Mesenchymal stem cell (in vitro differentiated cells and primary cell): ENCODE measurements around the gene ACSF3.

ENCODE experiments used
- DNase-seq: peaks from one replicate; pipeline ENCODE4 v3.0.0-alpha.2; 2013
- H2AFZ ChIP-seq: one replicate; pipeline ENCODE4 v1.6.1; 2013; ENCODE audit warnings: low read depth, mild to moderate bottlenecking, control low read depth, inconsistent platforms, low read length, moderate library complexity
- H2AK5ac ChIP-seq: 2 replicates; pipeline ENCODE4 v1.6.1; 2013; ENCODE audit warnings: low read length, moderate library complexity, mild to moderate bottlenecking, inconsistent platforms; ENCODE audit not compliant: severe bottlenecking
- H2BK120ac ChIP-seq: one replicate; pipeline ENCODE4 v1.6.1; 2013; ENCODE audit warnings: low read depth, mild to moderate bottlenecking, inconsistent platforms, low read length, moderate library complexity
- H2BK12ac ChIP-seq, 2 experiments: one replicate each; pipeline ENCODE4 v1.6.1; 2013; ENCODE audit warnings: inconsistent platforms in 2 of 2, low read length in 2 of 2, mild to moderate bottlenecking in 2 of 2, moderate library complexity in 2 of 2, control low read depth in 1 of 2
- H2BK15ac ChIP-seq: one replicate; pipeline ENCODE4 v1.6.1; 2013; ENCODE audit warnings: mild to moderate bottlenecking, low read depth, inconsistent platforms; ENCODE audit not compliant: poor library complexity, severe bottlenecking
- H2BK5ac ChIP-seq: 2 replicates; pipeline ENCODE4 v1.6.1; 2013; ENCODE audit warnings: low read depth, mild to moderate bottlenecking, low read length, control low read depth, inconsistent platforms; ENCODE audit not compliant: poor library complexity, severe bottlenecking
- H3K14ac ChIP-seq, 2 experiments: one replicate each; pipeline ENCODE4 v1.6.1; 2013; ENCODE audit warnings: inconsistent platforms in 2 of 2, low read length in 2 of 2, control low read depth in 1 of 2, mild to moderate bottlenecking in 1 of 2, moderate library complexity in 1 of 2
- H3K18ac ChIP-seq, 2 experiments: one replicate each; pipeline ENCODE4 v1.6.1; 2013; ENCODE audit warnings: inconsistent platforms in 2 of 2, low read length in 2 of 2, control low read depth in 1 of 2, low read depth in 1 of 2, mild to moderate bottlenecking in 1 of 2
- H3K23ac ChIP-seq, 2 experiments: one replicate each; pipeline ENCODE4 v1.6.1; 2013; ENCODE audit warnings: inconsistent platforms in 2 of 2, low read length in 2 of 2, mild to moderate bottlenecking in 2 of 2, moderate library complexity in 2 of 2, control low read depth in 1 of 2
- H3K27ac ChIP-seq: 2 replicates; pipeline ENCODE4 v1.5.1; 2013; ENCODE audit warnings: mild to moderate bottlenecking, moderate library complexity, low read length, control low read depth, inconsistent platforms; ENCODE audit not compliant: poor library complexity, severe bottlenecking
- H3K27me3 ChIP-seq, 2 experiments: 2 replicates each; pipeline versions ENCODE4 v1.6.1 to v1.7.0; 2013; ENCODE audit warnings: low read length in 2 of 2, mild to moderate bottlenecking in 2 of 2, moderate library complexity in 2 of 2, control low read depth in 1 of 2, inconsistent platforms in 1 of 2; ENCODE audit not compliant: control insufficient read depth in 1 of 2, insufficient read depth in 1 of 2
- H3K36me3 ChIP-seq, 2 experiments: 2 replicates each; pipeline versions ENCODE4 v1.6.1 to v1.7.0; 2013; ENCODE audit warnings: low read length in 2 of 2, control low read depth in 1 of 2, inconsistent platforms in 1 of 2, low read depth in 1 of 2, mild to moderate bottlenecking in 1 of 2; ENCODE audit not compliant: insufficient read depth in 2 of 2, control insufficient read depth in 1 of 2
- H3K4ac ChIP-seq, 2 experiments: one replicate each; pipeline ENCODE4 v1.6.1; 2013; ENCODE audit warnings: inconsistent platforms in 2 of 2, low read length in 2 of 2, mild to moderate bottlenecking in 2 of 2, moderate library complexity in 2 of 2, control low read depth in 1 of 2, low read depth in 1 of 2
- H3K4me1 ChIP-seq: 2 replicates; pipeline ENCODE4 v1.6.1; 2013; ENCODE audit warnings: low read depth, low read length, control low read depth; ENCODE audit not compliant: control insufficient read depth, insufficient read depth
- H3K4me2 ChIP-seq: 2 replicates; pipeline ENCODE4 v1.6.1; 2013; ENCODE audit warnings: low read length, mild to moderate bottlenecking, inconsistent platforms; ENCODE audit not compliant: poor library complexity, severe bottlenecking
- H3K4me3 ChIP-seq, 2 experiments: 2 replicates each; pipeline versions ENCODE4 v1.5.1 to v1.7.0; 2013; ENCODE audit warnings: low read length in 2 of 2, mild to moderate bottlenecking in 2 of 2, control low read depth in 1 of 2, low read depth in 1 of 2; ENCODE audit not compliant: insufficient read depth in 1 of 2
- H3K79me1 ChIP-seq: replicated peaks from 2 replicates; pipeline ENCODE4 v1.6.1; 2013; ENCODE audit warnings: mild to moderate bottlenecking, control low read depth, low read length, inconsistent platforms; ENCODE audit not compliant: poor library complexity, severe bottlenecking
- H3K9ac ChIP-seq: 2 replicates; pipeline ENCODE4 v1.7.0; 2013; ENCODE audit warnings: mild to moderate bottlenecking, low read length, moderate library complexity
- H3K9me3 ChIP-seq: 2 replicates; pipeline ENCODE4 v1.7.0; 2013; ENCODE audit warnings: mild to moderate bottlenecking, low read length; ENCODE audit not compliant: control insufficient read depth
- H4K8ac ChIP-seq: one replicate; pipeline ENCODE4 v1.6.1; 2013; ENCODE audit warnings: inconsistent platforms, mild to moderate bottlenecking, low read length, moderate library complexity
- H4K91ac ChIP-seq: one replicate; pipeline ENCODE4 v1.6.1; 2013; ENCODE audit warnings: mild to moderate bottlenecking, low read length, inconsistent platforms
- WGBS: methylation state at CpG from one replicate; pipeline ENCODE4 v1.1.7; 2013; ENCODE audit warnings: mixed read lengths; 5-methylcytosine and 5-hydroxymethylcytosine counted together

Gene ACSF3

GRCh38 chr16:89138843-89139520 is 45.3 kb downstream of the ACSF3 start:
- H3K79me1 ChIP-seq = peaks cover 13% of the 10 kb centered on the region
- H2BK5ac ChIP-seq = no peak overlapping the region
- DNase-seq = no peak
- no peak overlapping the region for H3K4me2 ChIP-seq
- no peaks in the 10 kb centered on the region for H3K27me3 ChIP-seq
- no peak overlapping the region for H3K14ac ChIP-seq
- H3K4me3 ChIP-seq = no peak overlapping the region
- no peak overlapping the region for H2BK12ac ChIP-seq
- H3K4me1 ChIP-seq = peaks cover 2% of the 10 kb centered on the region
- no peak overlapping the region for H3K27ac ChIP-seq
- no peak overlapping the region for H4K91ac ChIP-seq
- H4K8ac ChIP-seq = no peak overlapping the region
- no peaks in the 10 kb centered on the region for H3K9me3 ChIP-seq
- H3K18ac ChIP-seq = no peak overlapping the region
- H2BK120ac ChIP-seq = no peak overlapping the region
- H2AK5ac ChIP-seq = no peak overlapping the region
- H3K23ac ChIP-seq = no peak overlapping the region
- no peak overlapping the region for H2AFZ ChIP-seq
- H3K9ac ChIP-seq = no peak overlapping the region
- no peak overlapping the region for H2BK15ac ChIP-seq
- no peak overlapping the region for H3K4ac ChIP-seq
- peaks cover 57 to 88% of the 10 kb centered on the region in 2 experiments for H3K36me3 ChIP-seq
- WGBS = 94% methylated on average over 30 of the region's 30 CpGs

GRCh38 chr16:89139907-89140361 is 46.3 kb downstream of the ACSF3 start:
- Histone ChIP-seq H3K27me3 (no peaks in the 10 kb centered on the region), H2BK120ac (no peak overlapping the region), H3K9ac (no peak overlapping the region), H2BK5ac (no peak overlapping the region), H2AFZ (no peak overlapping the region), H2BK15ac (no peak overlapping the region), H3K4me3 (no peak overlapping the region), H3K18ac (no peak overlapping the region), H3K79me1 (peaks cover 11% of the 10 kb centered on the region), H3K36me3 (peaks cover 52 to 88% of the 10 kb centered on the region in 2 experiments), H3K14ac (no peak overlapping the region), H3K27ac (no peak overlapping the region), H3K4ac (no peak overlapping the region), H3K23ac (no peak overlapping the region), H3K4me1 (peaks cover 2% of the 10 kb centered on the region), H2BK12ac (no peak overlapping the region), H4K8ac (no peak overlapping the region), H4K91ac (no peak overlapping the region), H2AK5ac (no peak overlapping the region), H3K4me2 (no peak overlapping the region), H3K9me3 (no peaks in the 10 kb centered on the region)
- 97% methylated on average over 12 of the region's 12 CpGs for WGBS
- DNase-seq = no peak

GRCh38 chr16:89140401-89140800 is 46.7 kb downstream of the ACSF3 start:
- Histone ChIP-seq H3K4me1 (peaks cover 2% of the 10 kb centered on the region), H4K91ac (no peak overlapping the region), H3K23ac (no peak overlapping the region), H4K8ac (no peak overlapping the region), H3K27me3 (no peaks in the 10 kb centered on the region), H2BK5ac (no peak overlapping the region), H3K4me2 (no peak overlapping the region), H3K9ac (no peak overlapping the region), H3K14ac (no peak overlapping the region), H3K36me3 (peaks cover 53 to 88% of the 10 kb centered on the region in 2 experiments), H2BK12ac (no peak overlapping the region), H2BK120ac (no peak overlapping the region), H2AFZ (no peak overlapping the region), H3K9me3 (no peaks in the 10 kb centered on the region), H2AK5ac (no peak overlapping the region), H3K79me1 (peaks cover 9% of the 10 kb centered on the region), H3K4ac (no peak overlapping the region), H3K27ac (no peak overlapping the region), H2BK15ac (no peak overlapping the region), H3K18ac (no peak overlapping the region), H3K4me3 (no peak overlapping the region)
- WGBS = 87% methylated on average over 7 of the region's 13 CpGs
- no peak for DNase-seq

GRCh38 chr16:89140981-89141883 is 47.6 kb downstream of the ACSF3 start:
- WGBS = 97% methylated on average over 31 of the region's 31 CpGs
- Histone ChIP-seq H3K36me3 (peaks cover 58 to 89% of the 10 kb centered on the region in 2 experiments), H3K4me1 (peaks cover 2% of the 10 kb centered on the region), H4K8ac (no peak overlapping the region), H3K9me3 (no peaks in the 10 kb centered on the region), H3K79me1 (peaks cover 9% of the 10 kb centered on the region), H3K27ac (no peak overlapping the region), H2AFZ (no peak overlapping the region), H3K9ac (no peak overlapping the region), H2BK5ac (no peak overlapping the region), H3K4me2 (no peak overlapping the region), H2BK120ac (no peak overlapping the region), H2BK12ac (no peak overlapping the region), H2BK15ac (no peak overlapping the region), H3K18ac (no peak overlapping the region), H3K23ac (no peak overlapping the region), H3K4ac (no peak overlapping the region), H3K14ac (no peak overlapping the region), H4K91ac (no peak overlapping the region), H3K27me3 (no peaks in the 10 kb centered on the region), H2AK5ac (no peak overlapping the region), H3K4me3 (no peak overlapping the region)
- no peak for DNase-seq
